G401 (cell line): Measurements from ENCODE around the gene SET. TPM values are rescaled to one million over a fixed set of nuclear protein-coding genes. Genes with fewer than 3 reads are reported as not detected.
A peak's percentile ranks its signal among the peaks of the same experiment; 100 is the strongest.
"Not testable (repeated sequence)": the region's sequence is repeated elsewhere in the genome, so short reads cannot be mapped to it uniquely, and the experiment has no call there.

Source experiments
- DNase-seq: peaks from one replicate; pipeline ENCODE4 v3.0.0-alpha.2; 2015; ENCODE audit warnings: low spot score
- in situ Hi-C: cut with HindIII; loops from 2 replicates; pipeline ENCODE4 v1.10.0; 2016; ENCODE audit warnings: low sequenced_read_pairs, mixed read lengths
- total RNA-seq: library from RNA; depleted of rRNA; stranded (reverse); fragments of >200 nt; shearing (Covaris generic); gene quantifications from 2 replicates; pipeline ENCODE4 v1.2.3, GENCODE V29; 2014

SET gene
- total RNA-seq, 1 experiment from 2014 or later, result 1,249 TPM

GRCh38 chr9:128685636-128686489 is 3.2 kb upstream of the SET start:
- in situ Hi-C loops, result no loop called here

GRCh38 chr9:128687453-128687852 is 1.6 kb upstream of the SET start:
- in situ Hi-C loops, result no loop called here

More at GRCh38 chr9:128685636-128686489, 3.2 kb upstream of the SET start:
- no peak for DNase-seq

GRCh38 chr9:128689293-128689774 is 312 bp downstream of the SET start:
- no peak for DNase-seq
- in situ Hi-C loops, result no loop called here

More at GRCh38 chr9:128687453-128687852, 1.6 kb upstream of the SET start:
- DNase-seq, result no peak

GRCh38 chr9:128689820-128690683 is 1.0 kb downstream of the SET start:
- in situ Hi-C loops, result no loop called here
- DNase-seq, result peak; percentile 52

GRCh38 chr9:128690684-128691034 is 1.6 kb downstream of the SET start:
- in situ Hi-C loops, result no loop called here
- DNase-seq, result no peak

- in situ Hi-C loops, result not testable (repeated sequence)
Observed at GRCh38 chr9:128693738-128694137, 4.7 kb downstream of the SET start.

GRCh38 chr9:128694344-128694743 is 5.3 kb downstream of the SET start:
- in situ Hi-C loops, result no loop called here

More at GRCh38 chr9:128693738-128694137, 4.7 kb downstream of the SET start:
- not testable (repeated sequence) for DNase-seq

GRCh38 chr9:128696923-128697707 is 8.1 kb downstream of the SET start:
- no peak for DNase-seq
- in situ Hi-C loops, result no loop called here

More at GRCh38 chr9:128694344-128694743, 5.3 kb downstream of the SET start:
- DNase-seq, result no peak

GRCh38 chr9:128699096-128699795 is 10.2 kb downstream of the SET start:
- in situ Hi-C loops, DNase-seq: not testable (repeated sequence)

- in situ Hi-C loops, result no loop called here
- DNase-seq, result no peak
Observed at GRCh38 chr9:128701227-128701854, 12.3 kb downstream of the SET start.

GRCh38 chr9:128702445-128702948 is 13.5 kb downstream of the SET start, which contains the start of gene PKN3:
Gene PKN3, plus strand, starts transcription at chr9:128702503. Its CDS starts 413 bp downstream, at chr9:128702916.
- in situ Hi-C loops, result no loop called here
- peak; percentile 78 for DNase-seq

- in situ Hi-C loops, result no loop called here
- peak; percentile 33 for DNase-seq
Observed at GRCh38 chr9:128702949-128703615, 14.1 kb downstream of the SET start.

GRCh38 chr9:128703616-128704355 is 14.8 kb downstream of the SET start:
- DNase-seq, result peak; percentile 47
- in situ Hi-C loops, result no loop called here

- in situ Hi-C loops, result no loop called here
Observed at GRCh38 chr9:128704356-128704670, 15.3 kb downstream of the SET start.

GRCh38 chr9:128705051-128705965 is 16.3 kb downstream of the SET start:
- in situ Hi-C loops, result no loop called here
- no peak for DNase-seq

More at GRCh38 chr9:128704356-128704670, 15.3 kb downstream of the SET start:
- no peak for DNase-seq

GRCh38 chr9:128706045-128706444 is 17.0 kb downstream of the SET start:
- in situ Hi-C loops, result no loop called here
- DNase-seq, result peak; percentile 30
